ENCODE measurements around the gene NEU3.
"Not testable (repeated sequence)": the region's sequence is repeated elsewhere in the genome, so short reads cannot be mapped to it uniquely, and the experiment has no call there.

The NEU3 gene

DNA sequence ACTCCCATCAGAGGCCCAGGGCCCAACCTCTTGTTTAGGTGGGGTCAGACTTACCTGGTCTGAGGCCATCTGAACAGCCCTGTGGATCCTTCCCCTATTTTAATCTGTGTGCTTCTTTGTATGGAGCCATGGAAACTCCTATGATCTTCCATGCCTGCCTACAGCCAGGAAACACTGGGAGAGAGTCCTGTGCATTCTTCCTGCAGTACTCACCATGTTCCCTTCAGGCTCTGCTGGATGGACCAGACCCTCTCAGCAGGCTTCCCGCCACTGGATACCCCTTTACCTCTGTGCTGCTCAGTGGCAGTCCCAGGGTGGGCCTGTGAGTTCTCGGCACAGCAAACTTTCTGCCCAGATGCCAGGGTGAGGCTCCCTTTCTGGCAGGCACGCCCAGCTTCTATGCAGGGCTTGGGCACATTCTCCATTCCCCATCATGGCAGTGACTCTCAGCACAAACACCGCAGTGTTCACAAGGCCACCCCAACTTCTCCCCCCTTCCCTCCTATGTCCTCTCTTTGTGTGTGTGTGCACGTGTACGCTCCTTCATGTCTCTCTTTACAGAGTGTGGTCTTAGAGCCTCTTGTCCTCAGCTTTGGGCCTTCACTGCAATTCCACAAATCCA lies 34.8 kb downstream of the NEU3 start:
- no peak for DNase-seq
- in situ Hi-C loops (cut with HindIII; ENCODE audit: low pct_ligation_motif_present, low pct_unique_long_range_greater_than_20kb, low sequenced_read_pairs): no loop called here

DNA sequence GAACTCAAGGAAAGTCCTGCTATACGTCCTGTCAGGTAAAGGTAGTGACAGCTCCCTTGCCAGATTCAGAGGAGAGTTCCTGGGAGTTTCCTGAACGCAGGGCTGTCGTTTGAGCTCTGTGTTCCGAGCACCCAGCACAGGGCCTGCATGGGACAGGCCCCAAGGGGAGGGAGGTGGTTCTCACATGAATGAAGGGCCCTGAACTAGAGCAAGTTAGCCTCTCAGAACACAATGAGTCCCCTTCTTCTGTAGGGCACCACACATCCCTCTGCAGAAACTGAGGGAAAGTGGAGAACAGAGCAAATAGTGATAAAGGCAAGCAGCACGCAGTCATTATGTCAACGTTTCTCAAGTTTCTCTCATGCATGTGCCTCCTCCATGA lies 35.3 kb downstream of the NEU3 start:
- no peak for DNase-seq
- in situ Hi-C loops (cut with HindIII; ENCODE audit: low pct_ligation_motif_present, low pct_unique_long_range_greater_than_20kb, low sequenced_read_pairs): no loop called here

DNA sequence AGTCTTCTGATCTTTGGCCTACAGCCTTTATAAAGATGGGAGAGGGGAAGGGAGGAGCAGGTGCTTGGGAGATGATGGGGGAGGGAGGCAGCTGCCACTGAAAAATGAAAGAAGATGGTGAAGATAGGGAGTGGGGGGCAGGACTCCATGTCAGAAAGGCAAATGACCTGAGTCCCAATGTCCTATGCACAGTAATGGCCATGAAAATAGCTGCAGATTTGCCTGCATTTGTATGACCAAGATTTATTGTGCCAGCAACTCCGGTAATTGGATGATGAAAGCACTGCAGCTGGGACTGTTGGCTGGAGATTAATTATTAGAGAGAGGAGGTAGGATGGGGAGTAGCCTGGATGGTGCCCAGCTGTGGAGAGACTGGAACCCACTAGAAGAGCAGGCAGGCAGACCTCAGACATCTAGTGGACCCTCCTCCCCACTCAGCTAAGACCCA lies 36.1 kb downstream of the NEU3 start:
- no peak for DNase-seq
- in situ Hi-C loops (cut with HindIII; ENCODE audit: low pct_ligation_motif_present, low pct_unique_long_range_greater_than_20kb, low sequenced_read_pairs): no loop called here

DNA sequence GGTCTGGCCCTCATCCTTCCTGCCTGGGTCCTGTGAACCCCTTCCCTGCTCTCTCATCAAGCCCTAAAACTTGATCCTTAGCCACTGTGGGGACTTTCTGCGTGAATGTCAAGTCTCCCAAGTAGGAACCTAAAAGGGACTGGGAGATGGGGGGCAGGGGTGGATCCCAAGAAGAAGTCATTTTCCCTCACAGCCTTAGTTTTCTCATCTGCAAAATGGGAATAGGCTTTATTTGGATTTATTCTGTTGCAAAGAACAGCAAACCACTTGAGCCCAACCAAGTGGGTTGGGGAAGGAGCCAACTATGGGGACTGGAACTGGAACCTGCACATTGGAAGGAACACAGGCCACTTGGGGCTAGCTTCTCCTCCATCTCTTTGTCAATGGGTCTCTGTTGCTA lies 36.8 kb downstream of the NEU3 start:
- DNase-seq: no peak
- in situ Hi-C loops (cut with HindIII; ENCODE audit: low pct_ligation_motif_present, low pct_unique_long_range_greater_than_20kb, low sequenced_read_pairs): no loop called here

DNA sequence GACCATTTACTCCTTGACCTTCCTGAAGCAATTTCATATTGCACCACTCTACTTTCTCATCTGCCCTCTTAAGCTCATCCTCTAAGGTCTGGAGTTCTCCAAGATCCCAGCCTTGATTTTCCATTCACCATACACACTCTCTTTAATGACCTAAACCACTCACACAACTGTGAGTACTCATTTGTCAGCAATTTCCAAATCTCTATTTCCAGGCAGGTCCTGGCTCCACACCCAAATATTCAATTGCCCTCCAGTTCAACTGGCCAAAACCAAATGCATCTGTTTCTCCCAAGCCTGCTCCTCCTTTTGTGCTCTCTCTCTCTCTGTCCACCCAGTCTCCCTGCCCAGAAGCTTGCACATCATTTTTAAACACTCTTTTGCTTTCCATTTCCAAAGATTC lies 39.6 kb downstream of the NEU3 start:
- in situ Hi-C loops (cut with HindIII; ENCODE audit: low pct_ligation_motif_present, low pct_unique_long_range_greater_than_20kb, low sequenced_read_pairs): no loop called here
- no peak for DNase-seq

DNA sequence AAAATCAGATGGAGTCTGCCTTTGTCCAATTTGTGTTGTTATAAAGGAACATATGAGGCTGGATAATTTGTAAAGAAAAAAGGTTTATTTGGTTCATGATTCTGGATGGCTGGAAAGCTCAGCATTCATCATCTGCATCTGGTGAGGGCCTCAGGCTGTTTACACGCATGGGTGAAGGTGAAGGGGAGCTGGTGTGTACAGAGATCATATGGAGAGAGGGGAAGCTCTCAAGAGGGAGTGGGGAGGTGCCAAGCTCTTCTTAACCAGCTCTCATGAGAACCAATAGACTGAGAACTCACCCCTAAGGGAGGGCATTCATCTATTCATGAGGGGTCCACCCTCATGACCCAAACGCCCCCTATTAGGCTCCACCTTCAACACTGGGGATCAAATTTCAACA lies 40.0 kb downstream of the NEU3 start:
- in situ Hi-C loops (cut with HindIII; ENCODE audit: low pct_ligation_motif_present, low pct_unique_long_range_greater_than_20kb, low sequenced_read_pairs): no loop called here
- DNase-seq: no peak

GRCh38 chr11:75029836-75030631 lies 41.3 kb downstream of the NEU3 start:
- no peak for DNase-seq
- in situ Hi-C loops (cut with HindIII; ENCODE audit: low pct_ligation_motif_present, low pct_unique_long_range_greater_than_20kb, low sequenced_read_pairs): no loop called here

DNA sequence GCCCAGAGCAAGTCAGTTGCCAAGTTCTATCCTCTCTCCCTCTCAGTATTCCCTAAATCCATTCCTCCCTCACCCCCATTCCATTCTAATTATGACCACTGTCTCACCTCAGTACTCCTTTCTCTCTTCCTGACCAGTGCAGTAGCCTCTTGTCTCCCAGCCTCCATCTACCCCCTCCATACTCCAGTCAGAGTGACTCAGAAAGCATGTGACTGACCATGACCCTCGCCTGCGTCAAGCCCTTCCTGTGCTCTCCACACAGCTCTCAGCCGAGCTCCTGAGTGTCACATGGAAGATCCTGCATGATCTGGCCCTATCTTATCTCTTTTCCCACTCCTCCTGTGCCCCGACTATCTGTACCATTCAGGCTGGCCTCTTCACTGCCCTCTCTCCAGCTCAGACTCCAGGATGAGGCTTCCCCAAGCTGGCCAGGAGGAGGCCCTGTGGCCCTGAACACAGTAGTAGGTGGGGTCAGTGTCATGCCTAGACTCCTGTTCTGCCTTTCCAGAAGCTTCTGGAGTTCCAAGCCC lies 42.6 kb downstream of the NEU3 start:
- in situ Hi-C loops (cut with HindIII; ENCODE audit: low pct_ligation_motif_present, low pct_unique_long_range_greater_than_20kb, low sequenced_read_pairs): no loop called here
- DNase-seq: peak; percentile 54

DNA sequence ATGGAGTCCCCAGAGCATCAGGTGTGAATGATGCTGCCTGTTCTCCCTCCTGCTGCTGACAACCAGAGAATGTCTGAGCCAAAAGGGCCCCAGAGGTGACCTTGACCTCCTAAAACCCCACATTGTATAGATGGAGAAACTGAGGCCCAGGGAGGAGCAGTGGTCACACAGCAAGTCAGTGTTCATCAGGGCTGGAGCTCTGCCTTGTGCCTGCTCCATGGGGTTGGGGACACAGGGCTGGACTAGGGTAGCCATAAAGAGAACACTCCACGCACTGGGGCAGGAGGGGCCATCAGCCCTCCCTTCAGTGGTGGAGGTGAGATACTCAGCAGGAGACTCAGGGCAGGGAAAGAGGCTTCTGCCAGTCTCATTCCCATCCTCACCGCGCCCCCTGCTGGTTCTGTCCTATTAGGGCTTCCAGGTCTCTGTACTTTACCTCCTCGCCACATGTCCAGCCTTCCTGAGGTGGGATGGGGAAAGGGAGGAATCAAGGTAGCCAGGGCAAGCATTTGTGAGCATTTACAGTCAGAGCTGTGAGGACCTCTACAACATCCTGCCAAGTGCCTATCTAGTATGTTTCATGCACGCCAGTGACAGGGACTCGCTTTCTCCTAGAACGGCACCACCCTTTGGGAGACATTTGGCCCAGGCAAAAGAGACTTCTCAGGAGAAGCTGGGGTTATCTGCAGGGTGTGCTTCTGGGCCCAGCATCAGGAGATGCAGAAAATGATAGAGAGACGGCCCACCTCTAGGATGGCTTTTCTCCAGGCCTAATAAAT lies 43.2 kb downstream of the NEU3 start:
- in situ Hi-C loops (cut with HindIII; ENCODE audit: low pct_ligation_motif_present, low pct_unique_long_range_greater_than_20kb, low sequenced_read_pairs): no loop called here

DNA sequence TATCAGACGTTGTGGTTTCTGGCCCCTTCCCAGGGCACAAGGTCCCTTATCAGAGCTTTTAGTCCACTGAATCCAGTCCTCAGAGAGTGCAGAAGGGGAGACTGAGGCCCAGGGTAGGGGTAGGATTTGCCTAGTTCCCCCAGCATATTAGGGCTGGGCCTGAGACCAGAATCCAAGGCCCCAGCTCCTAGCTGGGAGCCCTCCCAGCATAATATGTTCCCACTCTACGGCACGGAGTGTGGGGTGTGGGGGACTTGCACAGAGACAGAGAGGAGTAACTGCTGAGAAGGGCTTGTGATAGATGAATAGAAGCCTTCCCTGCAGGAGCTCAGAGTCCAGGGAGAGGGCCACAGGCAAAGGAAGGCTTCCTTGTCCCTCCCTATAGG lies 43.8 kb downstream of the NEU3 start:
- no peak for DNase-seq
- in situ Hi-C loops (cut with HindIII; ENCODE audit: low pct_ligation_motif_present, low pct_unique_long_range_greater_than_20kb, low sequenced_read_pairs): no loop called here

More for the DNA sequence above, 43.2 kb downstream of the NEU3 start:
- DNase-seq: peak; percentile 64

- in situ Hi-C loops (cut with HindIII; ENCODE audit: low pct_ligation_motif_present, low pct_unique_long_range_greater_than_20kb, low sequenced_read_pairs): no loop called here
- DNase-seq: no peak
Measured at GRCh38 chr11:75033916-75034315, 45.2 kb downstream of the NEU3 start.

- in situ Hi-C loops (cut with HindIII; ENCODE audit: low pct_ligation_motif_present, low pct_unique_long_range_greater_than_20kb, low sequenced_read_pairs): no loop called here
- DNase-seq: no peak
Measured at GRCh38 chr11:75035256-75035655, 46.5 kb downstream of the NEU3 start.

- peak; percentile 38 for DNase-seq
- in situ Hi-C loops (cut with HindIII; ENCODE audit: low pct_ligation_motif_present, low pct_unique_long_range_greater_than_20kb, low sequenced_read_pairs): no loop called here
Measured at GRCh38 chr11:75035911-75036565, 47.3 kb downstream of the NEU3 start.

DNA sequence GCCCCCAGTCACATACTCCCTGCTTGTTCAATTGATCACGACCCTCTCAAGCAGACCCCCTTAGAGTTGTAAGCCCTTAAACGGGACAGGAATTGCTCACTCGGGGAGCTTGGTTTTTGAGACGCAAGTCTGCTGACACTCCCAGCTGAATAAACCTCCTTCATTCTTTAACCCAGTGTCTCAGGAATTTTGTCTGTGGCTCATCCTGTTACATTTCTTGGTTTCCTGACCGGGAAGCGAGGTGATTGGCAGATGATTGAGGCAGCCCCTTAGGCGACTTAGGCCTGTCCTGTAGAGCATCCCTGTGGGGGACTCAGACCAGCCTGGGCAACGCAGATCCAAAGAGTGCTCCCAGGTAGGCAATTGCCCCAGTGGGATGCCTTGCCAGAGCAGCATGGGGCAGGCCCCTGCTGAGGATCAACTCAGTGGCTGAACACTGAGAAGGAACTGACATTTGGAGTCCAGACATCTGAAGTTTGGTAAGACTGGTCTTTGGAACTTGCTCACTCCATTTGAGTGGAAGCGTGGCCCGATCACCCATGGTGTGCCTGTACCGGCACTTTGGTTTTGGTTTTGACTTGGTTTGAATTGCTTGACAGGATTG lies 51.5 kb downstream of the NEU3 start:
- in situ Hi-C loops (cut with HindIII; ENCODE audit: low pct_ligation_motif_present, low pct_unique_long_range_greater_than_20kb, low sequenced_read_pairs): no loop called here
- DNase-seq: no peak

DNA sequence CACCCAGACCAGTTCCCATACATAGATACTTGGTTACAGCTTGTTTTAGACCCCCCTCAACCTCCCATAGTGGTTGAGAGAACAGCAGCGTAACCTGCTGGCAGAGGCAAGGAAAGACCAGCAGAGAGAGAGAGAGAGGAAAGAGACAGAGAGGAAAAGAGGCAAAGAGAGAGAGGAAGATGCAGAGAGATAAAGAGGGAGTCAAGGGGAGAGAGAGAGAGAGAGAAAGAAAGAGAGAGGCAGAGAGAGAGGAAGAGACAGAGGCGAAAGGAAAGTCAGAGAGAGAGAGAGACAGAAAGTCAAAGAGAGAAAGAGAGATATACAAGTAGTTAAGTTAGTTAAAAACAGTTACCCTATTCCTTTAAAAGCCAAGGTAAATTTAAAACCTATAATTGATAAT lies 52.5 kb downstream of the NEU3 start:
- in situ Hi-C loops (cut with HindIII; ENCODE audit: low pct_ligation_motif_present, low pct_unique_long_range_greater_than_20kb, low sequenced_read_pairs): no loop called here
- no peak for DNase-seq

DNA sequence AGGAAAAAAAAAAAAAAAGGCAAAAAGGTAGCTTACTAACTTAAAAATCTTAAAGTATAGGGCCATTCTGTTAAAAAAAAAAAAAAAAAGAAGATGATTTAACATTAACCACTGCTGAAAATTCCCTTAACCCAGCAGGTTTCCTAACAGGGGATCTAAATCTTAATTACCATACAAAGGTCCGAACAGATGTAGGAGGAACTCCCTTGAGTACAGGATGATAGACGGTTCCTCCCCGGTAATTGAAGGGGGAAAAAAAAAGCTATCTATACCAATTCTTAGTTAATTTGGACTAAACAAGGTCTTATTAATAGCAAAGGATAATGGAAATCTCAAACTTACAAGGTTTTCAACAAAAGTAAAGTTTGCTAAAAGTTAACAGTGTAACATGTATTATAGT lies 53.1 kb downstream of the NEU3 start:
- in situ Hi-C loops (cut with HindIII; ENCODE audit: low pct_ligation_motif_present, low pct_unique_long_range_greater_than_20kb, low sequenced_read_pairs): not testable (repeated sequence)

GRCh38 chr11:75044381-75045170 lies 55.8 kb downstream of the NEU3 start:
- in situ Hi-C loops (cut with HindIII; ENCODE audit: low pct_ligation_motif_present, low pct_unique_long_range_greater_than_20kb, low sequenced_read_pairs); DNase-seq: not testable (repeated sequence)

More for the DNA sequence above, 53.1 kb downstream of the NEU3 start:
- DNase-seq: not testable (repeated sequence)

GRCh38 chr11:75046668-75047067 lies 57.9 kb downstream of the NEU3 start:
- in situ Hi-C loops (cut with HindIII; ENCODE audit: low pct_ligation_motif_present, low pct_unique_long_range_greater_than_20kb, low sequenced_read_pairs); DNase-seq: not testable (repeated sequence)

Measured in ACHN (cell line).